SK-MEL-5 (cell line): ENCODE data around the gene RNMT. TPM values are rescaled to one million over a fixed set of nuclear protein-coding genes. Genes with fewer than 3 reads are reported as not detected.
"Not testable (repeated sequence)": the region's sequence is repeated elsewhere in the genome, so short reads cannot be mapped to it uniquely, and the experiment has no call there.

Source experiments
- DNase-seq: peaks from one replicate; pipeline ENCODE4 v3.0.0-alpha.2; 2016; ENCODE audit warnings: low read depth, low spot score
- in situ Hi-C: cut with HindIII; loops from 2 replicates; pipeline ENCODE4 v1.10.0; 2016; ENCODE audit warnings: low sequenced_read_pairs, high pct_unique_total_duplicates, low pct_unique_long_range_greater_than_20kb
- polyA plus RNA-seq, 2 experiments: library from polyadenylated mRNA; depleted of rRNA; stranded (reverse); fragments of >200 nt; gene quantifications; 2 replicates each; pipeline ENCODE4 v1.2.3, GENCODE V29; 2015
- total RNA-seq: library from RNA; depleted of rRNA; stranded (reverse); fragments of >200 nt; shearing (Covaris generic); gene quantifications from 2 replicates; pipeline ENCODE4 v1.2.3, GENCODE V29; 2014; rRNA removed

Gene RNMT
- total RNA-seq: 80.9 and 90.1 TPM in 2 replicates
- polyA plus RNA-seq (2015; cell fraction: cytosol; rRNA removed): 53.4 and 75.7 TPM in 2 replicates
- 149 TPM in 2 replicates for polyA plus RNA-seq (2015; cell fraction: nucleus; rRNA removed)

DNA sequence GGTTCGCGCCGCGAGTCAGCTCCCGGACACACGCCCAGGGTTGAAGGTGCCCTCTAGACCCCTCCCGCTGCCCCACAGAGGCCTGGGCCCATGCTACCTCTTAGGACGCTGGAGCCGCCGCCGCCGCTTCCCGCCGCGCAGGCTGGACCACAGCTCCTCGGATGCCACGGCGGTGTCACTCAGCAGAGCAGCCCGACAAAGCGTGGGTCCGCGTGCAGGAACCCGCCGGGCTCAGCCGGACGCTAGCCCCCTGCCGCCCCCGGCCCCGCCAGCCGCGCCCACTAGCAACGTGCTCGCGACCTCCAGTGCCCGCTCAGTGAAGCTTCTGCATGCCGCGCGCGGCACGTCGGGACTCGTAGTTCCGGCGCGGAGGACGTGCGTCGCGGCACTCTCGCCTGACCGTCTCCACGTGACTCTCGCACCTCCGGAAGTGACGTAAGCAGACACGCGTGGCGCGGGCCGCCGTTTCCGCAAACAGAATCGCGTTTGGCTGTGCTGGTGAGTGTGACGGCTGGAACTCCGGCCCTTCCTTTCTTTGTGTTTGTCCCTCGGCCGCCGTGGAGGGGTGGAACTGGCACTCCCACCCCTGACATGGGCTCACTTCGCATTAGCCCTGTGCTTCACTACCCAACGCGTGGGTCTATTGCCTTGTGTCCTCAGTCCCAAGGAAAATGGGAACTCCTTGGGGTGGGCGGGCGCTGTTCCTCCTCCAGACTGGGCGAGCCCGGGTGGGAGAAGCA lies at the start of gene RNMT, which contains the start of gene FAM210A:
TSS of gene RNMT (plus strand) at position 442 of the 740 bp plus-strand sequence. CDS start 4,845 bp downstream, outside the sequence.
TSS of gene FAM210A (minus strand) at position 327 of the 740 bp plus-strand sequence. CDS start 44,481 bp downstream, outside the sequence.
- DNase-seq: peak; percentile 95
- in situ Hi-C loops: no loop called here

DNA sequence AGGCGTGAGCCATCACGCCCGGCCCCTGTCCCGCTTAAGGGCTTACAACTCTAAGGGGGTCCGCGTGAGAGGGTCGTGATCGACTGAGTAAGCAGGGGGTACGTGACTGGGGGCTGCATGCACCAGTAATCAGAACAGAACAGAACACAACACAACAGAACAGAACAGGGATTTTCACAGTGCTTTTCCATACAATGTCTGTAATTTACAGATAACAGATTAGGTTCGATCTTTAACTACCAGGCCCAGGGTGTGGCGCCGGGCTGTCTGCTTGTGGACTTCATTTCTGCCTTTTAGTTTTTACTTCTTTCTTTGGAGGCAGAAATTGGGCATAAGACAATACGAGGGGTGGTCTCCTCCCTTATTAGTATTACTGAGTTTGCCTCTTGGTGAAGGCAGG lies 49.1 kb upstream of the RNMT start:
- in situ Hi-C loops, DNase-seq: not testable (repeated sequence)

DNA sequence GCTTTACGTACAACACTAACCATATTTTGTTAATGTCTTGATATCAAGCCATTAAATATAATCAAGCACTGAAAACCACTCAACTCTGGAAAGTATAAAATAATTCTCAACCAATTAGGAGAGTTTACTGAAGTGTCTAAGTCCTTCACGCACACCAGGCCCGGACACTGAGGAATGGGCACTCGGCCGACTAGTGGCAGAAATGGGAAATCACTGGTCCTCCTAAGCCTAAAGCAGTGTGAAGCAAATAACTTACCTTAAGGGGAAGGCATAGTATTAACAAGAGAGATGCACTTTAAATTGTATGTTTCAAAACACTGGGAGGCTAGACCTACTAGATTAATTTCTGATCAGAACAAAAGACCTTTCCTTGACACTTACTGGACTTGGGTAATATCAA lies 45.9 kb upstream of the RNMT start:
- peak; percentile 66 for DNase-seq
- in situ Hi-C loops: no loop called here

DNA sequence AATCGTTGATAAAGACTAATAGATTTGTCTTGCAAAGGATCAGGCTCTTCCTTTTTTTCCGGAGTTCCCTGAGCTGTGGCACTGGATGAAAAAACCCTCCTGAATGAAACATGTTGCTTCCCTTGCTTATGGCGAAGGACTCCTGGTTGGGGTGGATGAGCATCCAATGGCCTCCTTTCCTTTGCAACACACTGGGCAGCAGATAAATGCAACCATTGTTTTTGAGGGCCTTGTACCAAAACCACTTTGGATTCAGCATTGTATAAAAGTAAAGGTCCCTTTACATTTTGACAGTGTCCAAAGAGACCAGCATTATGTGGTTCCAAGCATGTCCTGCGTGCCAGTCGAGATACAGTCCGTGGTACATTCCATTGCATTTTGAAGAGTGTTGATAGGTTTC lies 44.8 kb upstream of the RNMT start:
- in situ Hi-C loops: no loop called here
- DNase-seq: peak; percentile 83

DNA sequence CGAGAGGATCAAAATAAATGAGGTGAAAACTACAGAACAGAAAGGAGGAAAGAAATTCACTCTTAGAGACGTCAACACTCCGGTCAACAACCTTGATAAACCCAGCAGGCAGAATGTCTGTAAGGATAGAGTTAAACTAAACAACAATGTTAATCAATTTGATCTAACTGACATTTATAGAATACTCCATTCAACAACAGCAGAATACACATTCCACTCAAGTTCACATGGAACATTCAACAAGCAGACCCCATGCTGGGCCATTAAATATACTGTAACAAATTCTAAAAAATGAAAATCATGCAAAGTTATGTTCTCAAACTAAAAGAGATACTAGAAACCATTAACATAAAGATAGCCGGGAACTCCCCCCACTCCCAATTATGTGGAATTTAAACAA lies 41.9 kb upstream of the RNMT start:
- DNase-seq: no peak
- in situ Hi-C loops: no loop called here

DNA sequence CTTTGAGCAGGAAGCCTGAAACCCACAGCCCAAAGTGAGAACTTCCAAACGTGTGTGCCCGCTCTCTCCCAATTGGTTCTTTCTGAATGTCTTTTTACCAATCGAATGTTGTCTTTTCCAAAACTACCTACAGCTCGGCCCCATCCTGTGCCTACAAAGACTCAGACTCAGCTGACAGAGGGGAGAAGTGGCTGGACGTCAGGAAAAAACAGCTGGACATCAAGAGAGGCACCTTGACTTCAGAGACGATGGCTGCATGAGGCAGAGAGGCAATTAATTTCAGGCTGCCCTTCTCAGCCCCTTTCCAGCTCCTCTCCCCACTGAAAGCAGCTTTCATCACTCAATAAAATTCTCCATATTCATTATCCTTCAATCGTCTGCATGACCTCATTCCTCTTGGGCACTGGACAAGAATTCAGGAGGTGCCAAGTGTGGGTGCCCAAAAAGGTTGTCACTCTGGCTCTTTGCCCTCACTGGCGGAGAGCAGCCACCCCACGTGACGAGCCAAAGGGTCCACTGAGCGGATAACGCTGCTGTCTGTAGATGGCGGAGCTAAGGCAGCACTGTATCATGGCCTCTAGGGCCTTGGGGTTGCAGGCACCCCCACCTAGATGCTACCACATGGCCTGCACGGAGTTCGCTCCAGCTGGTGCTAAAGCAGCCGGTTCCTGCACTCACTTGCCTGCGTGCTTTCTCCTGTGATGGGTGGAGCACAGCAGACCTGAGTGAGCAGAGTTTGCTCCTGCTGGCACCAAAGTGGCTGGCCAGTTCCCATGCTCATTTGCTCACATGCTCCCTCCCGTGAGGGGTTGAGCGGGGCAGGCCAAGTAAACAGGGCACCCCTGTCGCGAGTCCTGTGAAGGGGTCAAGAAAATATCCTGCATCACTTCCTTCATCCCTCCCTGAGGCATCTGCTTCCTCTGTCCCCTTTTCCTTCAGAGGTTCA lies 38.0 kb upstream of the RNMT start:
- DNase-seq: no peak
- in situ Hi-C loops: no loop called here

DNA sequence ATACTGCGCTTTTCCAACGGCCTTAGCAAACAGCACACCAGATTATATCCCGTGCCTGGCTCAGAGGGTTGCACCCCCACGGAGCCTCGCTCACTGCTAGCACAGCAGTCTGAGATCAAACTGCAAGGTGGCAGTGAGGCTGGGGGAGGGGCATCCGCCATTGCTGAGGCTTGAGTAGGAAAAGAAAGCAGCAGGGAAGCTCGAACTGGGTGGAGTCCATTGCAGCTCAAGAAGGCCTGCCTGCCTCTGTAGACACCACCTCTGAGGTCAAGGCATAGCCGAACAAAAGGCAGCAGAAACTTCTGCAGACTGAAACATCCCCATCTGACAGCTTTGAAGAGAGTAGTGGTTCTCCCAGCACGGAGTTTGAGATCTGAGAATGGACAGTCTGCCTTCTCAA lies 36.4 kb upstream of the RNMT start:
- in situ Hi-C loops, DNase-seq: not testable (repeated sequence)

DNA sequence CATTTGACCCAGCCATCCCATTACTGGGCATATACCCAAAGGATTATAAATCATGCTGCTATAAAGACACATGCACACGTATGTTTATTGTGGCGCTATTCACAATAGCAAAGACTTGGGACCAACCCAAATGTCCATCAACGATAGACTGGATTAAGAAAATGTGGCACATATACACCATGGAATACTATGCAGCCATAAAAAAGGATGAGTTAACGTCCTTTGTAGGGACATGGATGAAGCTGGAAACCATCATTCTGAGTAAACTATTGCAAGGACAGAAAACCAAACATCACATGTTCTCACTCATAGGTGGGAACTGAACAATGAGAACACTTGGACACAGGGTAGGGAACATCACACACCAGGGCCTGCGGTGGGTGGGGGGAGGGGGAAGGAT lies 31.1 kb upstream of the RNMT start:
- DNase-seq, in situ Hi-C loops: not testable (repeated sequence)

DNA sequence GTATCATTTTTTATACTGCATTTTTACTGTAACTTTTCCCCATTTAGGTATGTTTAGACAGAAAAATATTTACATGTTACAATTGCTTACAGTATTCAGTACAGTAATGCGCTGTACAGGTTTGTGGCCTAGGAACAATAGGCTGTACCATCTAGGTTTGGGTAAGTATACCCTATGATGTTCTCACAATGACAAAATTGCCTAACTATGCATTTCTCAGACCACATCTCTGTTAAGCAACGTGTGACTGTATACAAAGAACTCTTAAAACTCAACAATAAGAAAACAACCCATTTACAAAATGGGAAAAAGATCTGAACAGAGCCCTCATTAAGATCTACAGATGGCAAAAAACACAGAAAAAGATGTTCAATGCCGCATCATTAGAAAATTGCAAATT lies 29.5 kb upstream of the RNMT start:
- in situ Hi-C loops: no loop called here
- no peak for DNase-seq

DNA sequence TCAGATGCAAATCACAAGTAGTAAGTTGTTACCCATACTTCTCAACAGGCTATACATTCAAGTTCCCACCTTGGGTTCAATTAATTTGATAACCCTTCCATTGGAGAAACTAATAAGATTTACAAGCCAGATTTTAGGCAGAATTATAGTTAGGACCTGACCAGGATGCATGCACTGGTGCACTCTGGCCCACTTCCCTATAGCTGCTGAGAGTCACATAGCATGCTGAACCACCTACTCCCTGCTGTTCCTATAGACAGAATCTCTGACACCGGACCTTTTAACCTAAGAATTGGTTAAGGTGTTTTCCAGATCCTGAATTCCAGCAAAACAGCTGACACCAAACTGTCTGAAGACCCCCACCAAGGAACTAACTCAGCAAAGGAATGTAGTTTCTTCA lies 26.3 kb upstream of the RNMT start:
- no peak for DNase-seq
- in situ Hi-C loops: no loop called here

DNA sequence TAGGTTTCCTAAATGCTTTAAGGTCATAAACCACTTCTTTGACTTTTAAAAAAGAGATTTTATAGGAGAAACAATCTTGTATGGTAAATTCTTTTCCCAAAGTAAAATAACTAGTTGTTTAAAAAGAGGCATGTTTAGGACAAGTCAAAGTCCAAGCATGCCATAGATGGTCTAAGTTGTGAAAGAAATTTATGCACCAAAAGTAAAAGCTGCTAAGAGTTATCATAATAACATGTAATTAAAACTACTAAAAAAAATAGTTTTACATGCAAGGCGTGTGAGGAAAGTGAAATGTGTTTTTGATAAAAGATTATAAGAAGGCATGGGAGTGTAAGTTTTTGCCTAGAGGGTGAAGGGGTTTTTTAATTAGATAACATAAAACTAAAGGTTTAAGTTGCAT lies 22.6 kb upstream of the RNMT start:
- DNase-seq: no peak
- in situ Hi-C loops: no loop called here

DNA sequence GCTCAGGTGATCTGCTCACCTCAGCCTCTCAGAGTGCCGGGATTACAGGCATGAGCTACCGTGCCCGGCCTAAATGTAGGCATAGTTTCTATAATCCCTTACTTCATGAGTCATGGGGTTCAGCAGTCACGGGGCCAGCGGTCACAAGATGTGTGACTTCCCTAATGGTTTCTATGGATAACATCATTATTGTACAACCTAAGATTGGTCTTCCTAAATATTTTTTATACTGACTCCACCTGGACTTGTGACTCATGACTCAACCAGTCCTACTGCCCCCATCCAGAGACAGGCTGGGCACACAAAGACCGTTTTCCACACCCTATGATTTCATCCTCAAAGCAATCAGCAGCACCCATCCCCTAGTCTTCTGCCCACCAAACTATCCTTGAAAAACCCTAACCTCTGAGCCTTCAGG lies 16.1 kb upstream of the RNMT start:
- peak; percentile 98 for DNase-seq

DNA sequence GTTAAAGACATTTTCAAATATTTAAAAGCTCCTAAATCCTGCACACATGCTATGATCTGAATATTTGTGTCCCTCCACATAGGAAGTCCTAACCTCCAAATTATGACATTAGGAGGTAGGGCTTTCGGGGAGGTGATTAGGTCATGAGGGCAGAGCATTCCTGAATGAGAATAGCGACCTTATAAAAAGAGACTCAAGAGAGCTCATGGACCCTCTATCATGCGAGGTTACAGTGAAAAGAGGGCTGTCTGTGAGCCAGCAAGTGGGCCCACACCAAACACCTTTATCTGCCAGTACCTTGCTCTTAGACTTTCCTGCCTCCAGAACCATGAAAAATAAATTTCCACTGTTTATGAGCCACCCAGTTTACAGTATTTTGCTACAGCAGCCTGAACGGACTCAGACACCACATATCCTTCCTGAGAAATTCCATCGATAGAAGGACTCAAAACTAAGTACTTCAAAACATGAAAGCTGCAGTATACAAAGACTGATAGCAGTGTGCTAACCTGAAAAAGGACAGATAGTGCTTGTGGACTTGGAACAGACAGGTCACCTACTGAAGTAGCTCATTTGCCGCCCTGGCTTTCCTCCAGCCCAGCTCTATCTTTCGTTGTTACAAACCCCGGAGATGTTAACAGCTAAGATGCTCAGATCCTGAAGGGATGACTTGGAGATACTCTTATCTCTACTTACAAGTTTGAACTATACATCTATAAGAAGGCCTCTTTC lies 13.9 kb upstream of the RNMT start:
- peak; percentile 43 for DNase-seq
- in situ Hi-C loops: no loop called here

More for the DNA sequence above, 16.1 kb upstream of the RNMT start:
- in situ Hi-C loops: no loop called here

DNA sequence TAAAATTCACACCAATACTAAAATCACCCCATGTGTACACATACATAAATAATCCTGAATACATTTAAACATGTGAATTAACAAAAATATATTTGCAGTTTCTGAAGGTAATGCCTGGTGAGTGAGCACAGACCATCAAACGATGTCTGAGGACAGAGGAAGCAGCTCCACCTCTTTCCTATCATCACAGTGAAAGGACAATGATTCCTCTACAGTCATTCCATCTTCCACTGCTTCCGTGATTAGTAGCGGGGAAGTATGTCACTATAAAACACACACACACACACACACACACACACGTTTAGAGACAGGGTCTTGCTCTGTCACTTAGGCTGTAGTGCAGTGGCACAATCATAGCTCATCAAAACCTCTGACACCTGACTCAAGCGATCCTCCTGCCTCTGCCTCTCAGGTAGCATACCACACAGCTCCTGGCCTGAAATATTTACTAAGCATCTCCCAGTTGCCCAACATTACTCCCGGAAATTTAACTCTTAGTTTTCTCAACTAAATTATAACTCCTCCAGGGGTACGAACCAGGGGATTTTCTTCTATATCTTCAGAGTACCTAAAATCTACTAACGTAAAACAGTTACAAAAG lies 12.9 kb upstream of the RNMT start:
- DNase-seq: peak; percentile 51
- in situ Hi-C loops: no loop called here

DNA sequence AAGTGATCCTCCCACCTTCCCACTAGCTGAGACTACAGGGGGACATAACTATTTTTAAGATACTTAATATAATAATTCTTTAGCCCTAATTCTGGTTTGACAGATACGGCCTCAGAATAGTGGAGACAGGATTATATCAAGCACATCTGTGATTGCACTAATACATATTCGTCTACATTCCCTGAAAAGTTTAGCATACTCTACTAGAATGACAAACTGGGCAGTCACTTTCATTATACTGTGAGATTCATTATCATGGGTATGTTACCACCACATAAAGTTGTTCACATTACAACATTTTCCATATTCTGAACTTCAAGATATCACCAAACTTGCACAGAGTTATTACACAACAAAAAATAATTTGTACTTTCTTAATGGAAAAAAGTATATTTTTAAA lies 11.1 kb upstream of the RNMT start:
- DNase-seq: no peak
- in situ Hi-C loops: no loop called here

DNA sequence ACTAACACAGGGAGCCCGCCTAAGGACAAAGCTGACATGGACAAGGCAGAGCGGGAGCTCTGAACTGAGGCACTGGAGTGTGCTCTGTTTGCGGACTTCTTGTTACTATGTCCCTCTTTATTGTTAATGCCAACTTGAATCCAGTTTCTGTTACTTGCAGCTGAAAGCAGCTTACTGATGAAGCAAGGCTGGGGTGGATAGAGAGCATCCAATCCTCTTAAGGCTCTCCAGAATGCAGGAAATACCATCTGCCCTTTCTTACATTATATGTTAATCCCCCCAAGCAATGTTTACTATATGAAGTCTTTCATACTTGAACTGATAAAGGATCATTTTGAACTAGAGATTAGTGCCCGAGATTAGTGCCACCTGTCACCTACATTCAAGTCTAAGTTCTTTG lies 9.6 kb upstream of the RNMT start:
- no peak for DNase-seq
- in situ Hi-C loops: no loop called here

DNA sequence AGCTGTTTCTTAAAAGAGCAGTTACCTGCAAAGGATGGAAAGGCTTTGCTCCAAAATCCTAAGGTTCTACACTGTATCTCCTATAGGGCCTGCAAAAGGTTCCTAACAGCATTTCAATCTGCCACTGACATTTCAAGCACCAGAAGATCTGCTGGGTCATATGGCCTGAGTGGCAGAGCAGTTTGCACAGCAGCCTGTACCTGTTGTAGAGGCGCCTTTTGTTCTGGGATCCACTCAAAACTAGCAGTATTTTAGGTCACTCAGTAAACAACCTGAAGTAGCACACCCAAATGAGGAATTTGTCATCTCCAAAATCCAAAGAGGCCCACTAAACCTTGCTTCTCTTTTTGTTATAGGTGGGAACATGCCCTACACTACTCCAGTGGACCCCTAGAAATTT lies 6.3 kb upstream of the RNMT start:
- in situ Hi-C loops: no loop called here
- DNase-seq: no peak
